Activated T-cell treated with anti-CD3 and anti-CD28 coated beads, Interleukin-2, amount 50 U/mL, for 4 hours (primary cell): Measurements from ENCODE around the gene TUBA1B. TPM values are rescaled to one million over a fixed set of nuclear protein-coding genes. Genes with fewer than 3 reads are reported as not detected.
"Not testable (repeated sequence)": the region's sequence is repeated elsewhere in the genome, so short reads cannot be mapped to it uniquely, and the experiment has no call there.

Experiments used
- ATAC-seq, 2 donors: fragments of 200-7000 bp; cut with Tn5 transposase; one replicate each; pipeline ENCODE4 v1.10.0; 2021
- DNase-seq: peaks from one replicate; pipeline ENCODE4 v3.0.0-alpha.2; 2020
- H3K27me3 Mint-ChIP-seq: one replicate; pipeline ENCODE4 v1.8.0; 2021; ENCODE audit warnings: low read depth, mixed read lengths
- H3K36me3 Mint-ChIP-seq: one replicate; pipeline ENCODE4 v1.8.0; 2022; ENCODE audit warnings: mixed read lengths; ENCODE audit not compliant: insufficient read depth
- H3K4me1 Mint-ChIP-seq: one replicate; pipeline ENCODE4 v1.8.0; 2021; ENCODE audit warnings: low read depth, mixed read lengths
- H3K4me3 Mint-ChIP-seq: one replicate; pipeline ENCODE4 v1.8.0; 2021; ENCODE audit warnings: mild to moderate bottlenecking, moderate library complexity, mixed read lengths
- H3K9me3 Mint-ChIP-seq: one replicate; pipeline ENCODE4 v1.8.0; 2021; ENCODE audit warnings: mixed read lengths
- total RNA-seq, 3 donors: library from RNA; stranded (reverse); gene quantifications; one replicate each; pipeline ENCODE4 v1.2.1, GENCODE V29; 2021

Gene TUBA1B
- 1,000 to 10,000 TPM; 2,095 to 2,519 (median 2,182) TPM for total RNA-seq

- ATAC-seq (peak; percentile 81 to 83), DNase-seq (peak; percentile 90)
- Mint-ChIP-seq H3K4me1 (peaks cover 40% of the 10 kb centered on the region), H3K4me3 (peak within 1 kb of the TSS; percentile 97), H3K36me3 (peaks cover 37% of the 10 kb centered on the region), H3K27me3 (no peaks in the 10 kb centered on the region), H3K9me3 (no peaks in the 10 kb centered on the region)
These were observed at the start of gene TUBA1B for GRCh38 chr12:49131051-49131893. Gene TUBA1B, minus strand, starts transcription at chr12:49131395. Its CDS starts 95 bp downstream, at chr12:49131300.

- H3K4me1 Mint-ChIP-seq, result no peaks in the 10 kb centered on the region
- ATAC-seq (no peak), DNase-seq (no peak)
- no peak overlapping the region for H3K4me3 Mint-ChIP-seq
- no peaks in the 10 kb centered on the region for H3K27me3 Mint-ChIP-seq
- no peaks in the 10 kb centered on the region for H3K9me3 Mint-ChIP-seq
- no peaks in the 10 kb centered on the region for H3K36me3 Mint-ChIP-seq
These were observed 43.0 kb upstream of the TUBA1B start for GRCh38 chr12:49174218-49174617.

GRCh38 chr12:49170924-49171323 lies 39.7 kb upstream of the TUBA1B start:
- ATAC-seq, result no peak
- DNase-seq, result no peak
- no peaks in the 10 kb centered on the region for H3K4me1 Mint-ChIP-seq
- no peaks in the 10 kb centered on the region for H3K9me3 Mint-ChIP-seq
- no peak overlapping the region for H3K4me3 Mint-ChIP-seq
- H3K36me3 Mint-ChIP-seq, result no peaks in the 10 kb centered on the region
- H3K27me3 Mint-ChIP-seq, result no peaks in the 10 kb centered on the region

- H3K4me3 Mint-ChIP-seq, result no peak overlapping the region
- DNase-seq, result no peak
- no peaks in the 10 kb centered on the region for H3K36me3 Mint-ChIP-seq
- H3K27me3 Mint-ChIP-seq, result no peaks in the 10 kb centered on the region
- no peak for ATAC-seq
- H3K9me3 Mint-ChIP-seq, result no peaks in the 10 kb centered on the region
- H3K4me1 Mint-ChIP-seq, result no peaks in the 10 kb centered on the region
These were observed 33.9 kb upstream of the TUBA1B start for GRCh38 chr12:49165114-49165513.

GRCh38 chr12:49161901-49162300 lies 30.7 kb upstream of the TUBA1B start:
- not testable (repeated sequence) for H3K4me1 Mint-ChIP-seq, H3K4me3 Mint-ChIP-seq, H3K27me3 Mint-ChIP-seq, ATAC-seq, DNase-seq, H3K36me3 Mint-ChIP-seq, H3K9me3 Mint-ChIP-seq

GRCh38 chr12:49161092-49161795 lies 30.0 kb upstream of the TUBA1B start:
- DNase-seq (no peak), ATAC-seq (no peak)
- no peaks in the 10 kb centered on the region for H3K4me1 Mint-ChIP-seq
- no peaks in the 10 kb centered on the region for H3K9me3 Mint-ChIP-seq
- H3K27me3 Mint-ChIP-seq, result no peaks in the 10 kb centered on the region
- no peaks in the 10 kb centered on the region for H3K36me3 Mint-ChIP-seq
- no peak overlapping the region for H3K4me3 Mint-ChIP-seq

- ATAC-seq, result no peak
- no peaks in the 10 kb centered on the region for H3K27me3 Mint-ChIP-seq
- H3K9me3 Mint-ChIP-seq, result no peaks in the 10 kb centered on the region
- no peak overlapping the region for H3K4me3 Mint-ChIP-seq
- DNase-seq, result no peak
- no peaks in the 10 kb centered on the region for H3K36me3 Mint-ChIP-seq
- no peaks in the 10 kb centered on the region for H3K4me1 Mint-ChIP-seq
These were observed 29.2 kb upstream of the TUBA1B start for GRCh38 chr12:49160399-49160798.

- DNase-seq (no peak), ATAC-seq (no peak)
- Mint-ChIP-seq H3K4me3 (no peak overlapping the region), H3K36me3 (no peaks in the 10 kb centered on the region), H3K27me3 (no peaks in the 10 kb centered on the region), H3K4me1 (peaks cover 2% of the 10 kb centered on the region), H3K9me3 (no peaks in the 10 kb centered on the region)
These were observed 23.0 kb upstream of the TUBA1B start for GRCh38 chr12:49154221-49154620.

- Mint-ChIP-seq H3K36me3 (peaks cover 4% of the 10 kb centered on the region), H3K9me3 (no peaks in the 10 kb centered on the region), H3K27me3 (no peaks in the 10 kb centered on the region), H3K4me3 (no peak overlapping the region), H3K4me1 (peaks cover 2% of the 10 kb centered on the region)
- ATAC-seq (no peak), DNase-seq (no peak)
These were observed 16.2 kb upstream of the TUBA1B start for GRCh38 chr12:49147384-49147783.

- Mint-ChIP-seq H3K4me3 (no peak overlapping the region), H3K9me3 (no peaks in the 10 kb centered on the region), H3K36me3 (peaks cover 4% of the 10 kb centered on the region), H3K4me1 (peaks cover 2% of the 10 kb centered on the region), H3K27me3 (no peaks in the 10 kb centered on the region)
- no peak for ATAC-seq
- no peak for DNase-seq
These were observed 15.2 kb upstream of the TUBA1B start for GRCh38 chr12:49146406-49146805.

GRCh38 chr12:49144384-49144783 lies 13.2 kb upstream of the TUBA1B start:
- Mint-ChIP-seq H3K36me3 (peaks cover 7% of the 10 kb centered on the region), H3K4me3 (no peak overlapping the region), H3K4me1 (no peaks in the 10 kb centered on the region), H3K9me3 (no peaks in the 10 kb centered on the region), H3K27me3 (no peaks in the 10 kb centered on the region)
- DNase-seq, result no peak
- no peak for ATAC-seq

GRCh38 chr12:49138999-49139398 lies 7.8 kb upstream of the TUBA1B start:
- Mint-ChIP-seq H3K4me3 (no peak overlapping the region), H3K9me3 (no peaks in the 10 kb centered on the region), H3K27me3 (no peaks in the 10 kb centered on the region), H3K36me3 (peaks cover 2% of the 10 kb centered on the region), H3K4me1 (no peaks in the 10 kb centered on the region)
- no peak for DNase-seq
- ATAC-seq, result no peak

- H3K27me3 Mint-ChIP-seq, result no peaks in the 10 kb centered on the region
- H3K4me3 Mint-ChIP-seq, result no peak overlapping the region
- H3K36me3 Mint-ChIP-seq, result peaks cover 2% of the 10 kb centered on the region
- ATAC-seq, result no peak
- no peaks in the 10 kb centered on the region for H3K4me1 Mint-ChIP-seq
- DNase-seq, result no peak
- H3K9me3 Mint-ChIP-seq, result no peaks in the 10 kb centered on the region
These were observed 7.4 kb upstream of the TUBA1B start for GRCh38 chr12:49138587-49138986.

- no peak for ATAC-seq
- no peaks in the 10 kb centered on the region for H3K9me3 Mint-ChIP-seq
- H3K36me3 Mint-ChIP-seq, result peaks cover 2% of the 10 kb centered on the region
- H3K4me3 Mint-ChIP-seq, result no peak overlapping the region
- no peak for DNase-seq
- H3K27me3 Mint-ChIP-seq, result no peaks in the 10 kb centered on the region
- peaks cover 4% of the 10 kb centered on the region for H3K4me1 Mint-ChIP-seq
These were observed 6.3 kb upstream of the TUBA1B start for GRCh38 chr12:49137476-49137875.

- not testable (repeated sequence) for DNase-seq, ATAC-seq, H3K4me3 Mint-ChIP-seq, H3K9me3 Mint-ChIP-seq, H3K36me3 Mint-ChIP-seq, H3K4me1 Mint-ChIP-seq, H3K27me3 Mint-ChIP-seq
These were observed 5.8 kb upstream of the TUBA1B start for GRCh38 chr12:49136997-49137396.
